Activated CD8-positive, alpha-beta memory T cell treated with anti-CD3 and anti-CD28 coated beads, Interleukin-2, amount 50 U/mL, for 24 hours (primary cell): ENCODE measurements around the gene LRBA.

Experiments used
- DNase-seq: peaks from one replicate; pipeline ENCODE4 v3.0.0-alpha.2; 2020; ENCODE audit errors: extremely low read depth

LRBA gene

DNA sequence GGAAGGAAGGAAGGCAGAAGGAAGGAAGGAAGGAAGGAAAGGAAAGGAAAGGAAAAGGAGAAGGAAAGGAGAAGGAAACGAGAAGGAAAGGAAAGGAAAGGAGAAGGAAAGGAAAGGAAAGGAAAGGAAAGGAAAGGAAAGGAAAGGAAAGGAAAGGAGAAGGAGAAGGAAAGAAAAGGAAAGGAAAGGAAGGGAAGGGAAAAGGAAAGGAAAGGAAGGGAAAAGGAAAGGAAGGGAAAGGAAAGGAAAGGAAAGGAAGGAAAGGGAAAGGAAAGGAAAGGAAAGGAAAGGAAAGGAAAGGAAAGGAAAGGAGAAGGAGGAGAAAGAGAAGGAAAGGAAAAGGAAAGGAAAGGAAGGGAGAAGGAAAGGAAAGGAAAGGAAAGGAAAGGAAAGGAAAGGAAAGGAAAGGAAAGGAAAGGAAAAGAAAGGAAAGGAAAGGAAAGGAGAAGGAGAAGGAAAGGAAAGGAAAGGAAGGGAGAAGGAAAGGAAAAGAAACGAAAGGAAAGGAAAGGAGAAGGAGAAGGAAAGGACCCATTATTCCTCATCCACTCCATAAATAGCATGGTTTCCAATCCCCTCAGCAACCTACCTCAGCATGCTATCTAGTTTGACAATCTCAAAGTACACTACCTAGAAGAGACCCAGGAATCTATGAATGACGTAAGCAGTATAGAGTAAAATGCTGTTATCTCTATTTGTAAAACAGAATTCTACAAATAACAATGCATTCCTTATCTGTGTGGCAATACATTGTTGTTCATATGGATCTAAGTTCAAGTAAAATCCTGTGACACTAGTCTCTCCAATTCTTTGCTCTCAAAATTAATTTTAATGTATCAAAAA is 209.7 kb downstream of the LRBA start:
- DNase-seq = no peak

DNA sequence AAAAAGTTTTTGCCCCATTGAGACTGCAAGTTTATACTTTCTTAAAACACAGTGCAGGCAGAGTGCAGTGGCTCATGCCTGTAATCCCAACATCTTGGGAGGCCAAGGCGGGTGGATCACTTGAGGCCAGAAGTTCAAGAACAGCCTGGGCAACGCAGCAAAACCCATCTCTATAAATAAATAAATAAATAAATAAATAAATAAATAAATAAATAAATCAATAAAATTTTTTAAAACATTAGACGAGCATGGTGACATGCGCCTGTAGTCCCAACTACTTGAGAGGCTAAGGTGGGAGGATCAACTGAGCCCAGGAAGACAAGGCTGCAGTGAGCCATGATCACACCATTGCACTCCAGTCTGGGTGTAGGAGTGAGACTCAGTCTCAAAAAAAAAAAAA is 213.3 kb downstream of the LRBA start:
- DNase-seq = no peak

DNA sequence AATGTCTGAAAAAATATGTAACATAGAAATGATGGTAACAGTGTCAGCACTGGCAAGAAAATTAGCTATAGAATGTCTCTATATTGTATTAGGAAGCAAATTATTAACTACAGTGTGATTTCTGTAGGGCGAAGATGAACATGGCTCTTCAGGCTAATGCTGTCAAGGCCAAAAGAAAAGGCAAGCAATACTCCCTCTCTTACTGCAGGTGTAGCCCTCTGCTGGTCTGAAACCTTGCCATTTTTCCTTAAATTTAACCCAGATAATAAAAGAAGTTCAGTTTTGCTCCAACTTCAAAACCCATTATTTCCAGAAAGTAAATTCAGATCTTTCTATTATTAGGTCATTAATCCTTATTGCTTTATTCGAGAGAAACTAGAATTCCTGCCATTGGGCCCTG is 215.9 kb downstream of the LRBA start:
- no peak for DNase-seq

DNA sequence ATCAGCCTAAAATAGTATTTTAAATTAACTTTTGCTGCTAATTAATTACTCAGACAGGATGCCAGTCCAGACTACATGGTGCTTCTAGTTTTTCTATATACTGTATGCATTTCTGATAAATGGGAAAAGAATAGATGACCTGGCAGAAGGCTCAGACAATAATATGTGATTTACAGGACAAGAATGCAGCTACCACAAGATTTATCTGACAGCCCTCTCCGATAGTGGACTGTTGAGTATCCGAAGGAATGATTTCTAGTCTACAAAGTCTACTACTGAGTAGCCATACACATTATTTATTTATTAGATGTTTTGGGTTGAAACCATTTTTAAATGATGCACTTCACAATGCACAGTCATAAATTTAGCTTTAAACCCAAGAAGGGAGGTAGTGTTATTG is 220.4 kb downstream of the LRBA start:
- no peak for DNase-seq

DNA sequence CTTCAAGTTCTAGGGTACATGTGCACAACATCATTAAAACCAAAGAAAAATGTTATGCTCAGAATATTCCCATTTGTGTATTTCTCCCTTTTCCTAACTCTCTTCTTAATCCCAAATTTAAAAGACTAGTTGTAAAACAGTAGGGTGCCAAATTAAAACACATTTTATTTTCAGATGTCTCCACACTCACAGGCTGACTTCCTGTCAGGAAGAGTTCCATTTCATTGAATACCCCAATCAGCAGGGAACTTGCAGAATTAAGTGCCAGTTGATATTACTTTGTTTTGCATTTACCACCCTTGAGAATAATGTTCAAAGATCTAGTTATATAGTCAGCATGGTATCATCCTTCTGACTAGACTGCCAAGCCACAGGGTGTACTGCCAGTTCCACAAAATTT is 225.2 kb downstream of the LRBA start:
- no peak for DNase-seq

DNA sequence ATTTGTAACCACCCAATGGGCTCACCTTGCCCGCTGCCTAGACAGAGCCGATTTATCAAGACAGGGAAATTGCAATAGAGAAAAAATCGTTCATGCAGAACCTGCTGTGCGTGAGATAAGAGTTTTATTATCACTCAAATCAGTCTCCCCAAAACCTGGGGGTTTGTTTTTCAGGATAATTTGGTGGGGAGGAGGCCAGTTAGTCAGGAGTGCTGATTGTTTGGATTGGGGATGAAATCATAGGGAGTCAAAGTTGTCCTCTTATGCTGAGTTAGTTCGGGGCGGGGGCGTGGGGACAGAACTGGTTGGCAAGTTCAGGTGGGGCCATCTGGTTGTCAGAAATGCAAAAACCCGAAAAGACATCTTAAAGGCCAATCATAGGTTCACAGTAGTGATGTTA is 230.1 kb downstream of the LRBA start:
- DNase-seq = no peak

DNA sequence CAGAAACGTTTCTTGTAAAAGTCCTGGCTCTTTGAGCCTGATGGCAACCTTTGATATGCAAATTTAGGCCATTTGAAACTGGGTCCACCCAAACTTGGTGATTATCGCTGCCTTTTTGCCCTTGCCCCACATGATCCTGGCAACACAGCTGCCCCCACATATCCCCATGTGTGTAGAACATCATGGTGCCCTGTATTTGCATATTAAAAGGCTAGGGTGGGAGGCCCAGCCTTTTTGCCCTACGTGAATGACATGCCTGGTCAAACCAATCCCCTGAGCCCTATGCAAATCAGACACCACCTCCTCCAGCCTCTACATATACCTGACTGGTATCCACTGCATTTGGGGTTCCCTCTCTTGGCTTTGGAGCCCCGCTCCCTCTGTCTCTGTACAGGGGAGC is 230.8 kb downstream of the LRBA start:
- no peak for DNase-seq

DNA sequence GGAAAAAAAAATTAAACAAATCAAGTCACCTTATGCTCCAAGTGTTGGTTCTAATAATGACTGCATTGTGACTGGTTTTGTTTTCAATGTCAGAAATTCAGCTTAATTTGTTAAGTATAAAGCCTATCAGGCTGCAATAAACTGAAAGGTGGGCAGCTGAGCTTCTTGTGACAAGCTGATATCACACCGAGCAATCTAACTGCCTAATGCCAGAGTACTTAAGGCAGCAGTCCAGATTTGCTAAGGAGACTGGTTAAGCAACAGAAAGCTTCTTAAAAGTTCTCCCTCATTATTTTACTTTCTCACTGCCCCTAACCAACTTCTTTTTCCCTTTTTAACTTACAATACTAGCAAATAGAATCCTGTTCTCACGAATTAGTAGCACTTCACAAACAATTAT is 232.2 kb downstream of the LRBA start:
- no peak for DNase-seq

DNA sequence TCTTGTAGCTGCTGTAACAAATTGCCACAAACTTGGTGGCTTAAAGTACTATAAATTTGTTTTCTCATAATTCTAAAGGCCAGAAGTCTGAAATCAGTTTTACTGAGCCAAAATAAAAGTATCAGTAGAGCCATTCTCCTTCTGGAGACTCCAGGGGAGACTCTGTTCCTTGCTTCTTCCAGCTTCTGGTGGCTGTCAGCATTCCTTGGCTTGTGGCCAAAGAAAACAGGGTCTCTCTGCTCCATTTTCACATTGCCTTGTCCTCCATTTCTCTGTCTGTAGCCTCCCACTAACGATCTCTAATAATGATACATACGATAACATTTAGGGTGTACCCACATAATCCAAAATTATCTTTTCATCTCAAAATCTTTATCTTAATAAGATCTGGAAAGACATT is 232.8 kb downstream of the LRBA start:
- DNase-seq = no peak

DNA sequence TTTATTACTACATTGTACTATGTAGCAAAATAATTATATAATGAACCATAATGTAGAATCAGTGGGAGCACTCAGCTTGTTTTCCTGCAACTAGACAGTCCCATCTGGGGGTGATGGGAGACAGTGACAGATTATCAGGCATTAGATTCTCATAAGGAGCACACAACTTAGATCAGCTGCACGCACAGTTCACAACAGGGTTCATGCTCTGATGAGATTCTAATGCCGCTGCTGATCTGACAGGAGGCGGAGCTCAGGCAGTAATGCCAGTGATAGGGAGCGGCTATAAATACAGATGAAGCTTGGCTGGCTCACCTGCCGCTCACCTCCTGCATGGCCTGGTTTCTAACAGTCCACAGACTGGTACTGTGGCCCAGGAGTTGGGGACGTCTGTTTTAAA is 233.9 kb downstream of the LRBA start:
- DNase-seq = no peak

DNA sequence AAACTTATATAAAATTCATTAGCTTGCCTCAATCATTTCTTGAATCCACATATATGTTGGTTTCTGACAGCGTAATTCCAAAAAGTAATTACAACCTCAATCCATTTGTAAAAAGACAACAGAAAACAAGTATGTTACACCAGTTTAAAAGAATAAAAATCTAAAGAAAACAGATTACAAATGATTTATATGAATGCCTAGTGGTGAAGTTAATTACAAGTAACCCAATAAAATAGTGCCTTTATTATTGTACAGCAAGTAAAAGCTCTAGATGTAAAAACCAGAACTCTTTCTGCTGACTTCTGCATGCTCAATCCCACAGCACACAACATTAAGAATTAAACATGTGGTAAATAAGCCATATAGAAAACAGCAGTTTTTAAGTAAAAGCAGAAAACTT is 235.4 kb downstream of the LRBA start:
- no peak for DNase-seq

DNA sequence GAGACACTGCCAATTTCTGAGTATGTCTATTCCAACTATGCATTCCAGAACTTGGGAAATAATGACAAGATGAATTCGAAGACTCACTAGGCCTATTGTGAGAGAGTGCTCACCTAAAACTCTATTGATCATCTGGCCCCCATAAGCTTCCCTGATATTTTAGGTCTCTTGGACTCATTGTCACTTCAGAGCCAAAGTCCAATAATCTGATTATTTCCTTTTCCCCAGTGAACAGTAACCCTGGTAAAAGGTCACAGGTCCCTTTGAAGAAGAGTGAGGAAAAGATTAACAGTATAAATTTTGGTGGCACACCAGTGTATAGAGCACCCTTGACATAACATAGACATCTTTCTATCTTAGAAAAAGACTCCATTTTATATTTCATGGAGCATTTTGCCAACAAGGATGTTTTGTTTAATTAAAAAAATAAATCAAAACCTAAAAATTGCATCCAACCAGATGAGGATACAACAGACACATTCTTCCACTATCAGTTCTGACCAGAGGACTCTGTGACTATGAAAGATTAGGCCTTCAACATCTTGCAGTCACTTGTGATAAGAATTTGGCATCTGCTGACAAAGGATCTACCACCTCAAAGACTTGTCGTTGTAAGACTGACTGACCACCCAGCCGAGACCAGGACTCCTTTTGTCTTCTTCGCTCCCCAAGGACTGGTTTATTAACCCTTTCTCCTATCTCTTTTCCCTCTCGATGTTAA is 241.2 kb downstream of the LRBA start:
- DNase-seq = no peak

DNA sequence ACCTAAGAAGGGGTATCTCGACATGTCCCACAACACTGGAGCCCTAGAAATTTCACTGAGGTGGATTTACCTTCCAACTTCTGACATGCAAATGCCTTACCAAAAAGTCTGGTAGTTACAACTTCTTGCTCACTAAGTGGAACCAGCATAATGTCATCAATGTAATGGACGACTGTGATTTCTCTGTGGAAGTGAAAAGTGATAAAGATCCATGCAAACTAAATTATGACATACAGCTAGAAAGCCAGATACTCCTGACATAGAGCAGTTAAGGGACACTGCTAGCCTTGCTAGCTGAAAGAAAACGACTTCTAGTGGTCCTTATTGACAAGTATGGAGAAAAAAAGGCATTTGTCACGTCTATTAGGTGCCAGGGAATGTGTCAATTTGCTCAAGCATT is 242.1 kb downstream of the LRBA start:
- no peak for DNase-seq

DNA sequence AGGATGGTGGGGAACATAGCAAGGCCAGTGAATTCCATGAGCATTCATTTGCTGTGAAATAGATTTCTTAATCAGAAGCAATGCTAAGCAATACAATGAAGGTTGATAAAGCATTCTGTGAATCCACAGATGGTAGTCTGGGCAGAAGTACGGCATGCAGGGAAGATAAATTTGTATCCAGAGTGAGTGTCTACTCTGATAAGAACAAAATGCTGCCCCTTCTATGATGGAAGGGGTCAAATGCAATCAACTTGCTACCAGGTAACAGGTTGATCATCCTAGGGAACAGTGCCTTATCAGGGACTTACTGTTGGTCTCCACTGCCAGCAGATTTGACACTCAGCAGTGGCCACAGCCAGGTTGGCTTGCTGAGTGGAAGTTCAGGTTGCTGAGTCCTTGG is 243.7 kb downstream of the LRBA start:
- DNase-seq = no peak

DNA sequence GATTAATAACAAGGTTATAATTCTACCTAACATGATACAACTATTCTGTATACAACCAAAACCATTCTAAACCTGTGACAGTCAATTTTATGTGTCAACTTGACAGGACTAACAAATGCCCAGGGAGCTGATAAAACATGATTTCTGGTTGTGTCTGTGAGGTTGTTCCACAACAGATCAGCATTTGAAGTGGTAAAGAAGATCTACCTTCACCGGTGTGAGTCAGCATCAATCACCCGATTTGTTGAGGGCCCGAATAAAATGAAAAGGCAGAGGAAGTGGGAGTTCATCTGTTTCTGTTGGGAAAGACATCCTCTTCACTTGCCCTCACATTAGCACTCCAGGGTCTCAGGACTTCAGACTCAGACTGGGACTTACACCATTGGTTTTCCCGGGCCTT is 245.2 kb downstream of the LRBA start:
- no peak for DNase-seq

DNA sequence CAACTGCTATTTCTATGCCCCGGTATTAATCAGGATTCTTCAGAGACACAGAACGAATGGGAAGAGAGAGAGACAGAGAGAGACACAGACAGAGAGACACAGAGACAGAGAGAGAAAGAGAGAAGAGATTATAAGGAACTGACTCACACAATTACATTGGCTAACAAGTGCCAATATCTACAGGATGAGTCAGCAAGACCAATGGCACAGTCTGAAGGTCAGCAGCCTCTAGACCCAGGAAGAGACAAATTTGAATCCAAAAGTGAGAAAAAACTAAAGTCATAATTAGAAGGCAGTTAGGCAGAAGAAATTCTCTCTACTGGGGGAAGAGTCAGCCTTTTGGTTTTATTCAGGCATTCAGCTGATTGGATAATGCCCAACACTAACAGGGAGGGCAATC is 245.8 kb downstream of the LRBA start:
- DNase-seq = no peak

DNA sequence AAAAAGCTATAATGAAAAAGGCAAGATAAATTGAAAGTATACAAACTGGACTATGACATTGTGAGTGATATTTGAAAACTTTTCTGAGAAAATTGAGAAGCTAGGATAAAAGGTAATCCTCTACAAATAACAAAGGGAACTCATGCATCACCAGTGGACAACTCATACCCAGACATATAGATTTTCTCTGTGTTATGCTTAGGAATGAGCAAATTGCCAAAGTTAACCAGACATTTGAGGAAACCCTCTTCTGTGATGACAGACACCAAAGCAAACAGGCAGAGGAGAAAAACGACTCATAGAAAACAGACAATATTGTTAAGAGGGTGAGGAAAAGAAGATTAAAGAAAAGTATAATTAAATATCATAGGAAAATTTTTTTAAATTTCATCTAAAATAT is 246.6 kb downstream of the LRBA start:
- no peak for DNase-seq

DNA sequence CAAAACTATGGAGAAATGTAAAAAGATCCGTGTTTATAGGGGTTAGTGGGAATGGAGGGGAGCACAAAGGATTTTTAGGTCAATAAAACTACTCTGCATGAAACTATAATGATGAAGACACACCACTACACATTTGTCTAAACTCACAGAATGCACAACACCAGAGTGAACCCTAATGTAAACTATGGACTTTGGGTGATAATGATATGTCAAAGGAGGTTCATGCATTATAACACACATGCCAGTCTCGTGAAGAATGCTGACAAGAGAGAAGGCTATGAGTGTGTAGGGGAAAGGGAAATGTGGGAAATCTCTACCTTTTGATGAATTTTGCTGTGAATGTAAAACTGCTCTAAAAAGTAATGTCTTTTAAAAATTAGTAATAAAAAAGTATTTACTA is 249.9 kb downstream of the LRBA start:
- DNase-seq = no peak

DNA sequence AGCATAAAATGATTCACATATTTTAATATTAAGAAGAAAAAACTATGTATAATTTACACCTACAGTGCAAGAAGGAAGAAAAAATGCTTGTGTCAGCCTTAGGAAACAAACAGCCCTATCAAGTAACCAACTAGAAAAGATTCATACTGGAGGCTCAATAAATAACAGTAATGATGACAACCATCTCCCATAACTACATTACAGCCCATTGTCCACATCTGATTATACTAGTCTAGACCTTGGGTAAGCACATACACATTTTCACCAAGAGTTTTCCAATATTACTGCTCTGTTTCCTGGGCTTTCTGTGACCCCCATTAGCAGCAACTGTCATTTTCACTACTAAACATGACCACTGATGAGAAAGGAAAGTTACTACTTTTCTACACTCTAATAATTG is 263.4 kb downstream of the LRBA start:
- no peak for DNase-seq

DNA sequence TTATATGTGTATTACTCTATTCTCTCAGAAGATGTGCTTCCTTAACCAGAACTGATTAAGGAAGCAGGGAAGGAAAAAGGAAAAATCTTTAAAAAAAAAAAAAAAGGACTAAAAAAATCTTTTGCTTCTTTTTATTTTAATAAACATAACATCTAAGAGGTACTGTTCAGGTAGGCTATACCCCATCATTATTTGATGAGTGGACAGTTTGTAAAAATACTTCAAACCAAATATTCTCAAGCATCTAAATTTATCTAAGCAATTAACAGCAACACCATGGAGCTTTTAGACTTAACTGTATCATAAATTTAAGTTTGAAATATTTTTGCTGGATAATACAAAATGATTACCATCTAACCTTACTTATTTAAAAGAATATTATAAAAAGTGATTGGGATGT is 264.3 kb downstream of the LRBA start:
- no peak for DNase-seq

DNA sequence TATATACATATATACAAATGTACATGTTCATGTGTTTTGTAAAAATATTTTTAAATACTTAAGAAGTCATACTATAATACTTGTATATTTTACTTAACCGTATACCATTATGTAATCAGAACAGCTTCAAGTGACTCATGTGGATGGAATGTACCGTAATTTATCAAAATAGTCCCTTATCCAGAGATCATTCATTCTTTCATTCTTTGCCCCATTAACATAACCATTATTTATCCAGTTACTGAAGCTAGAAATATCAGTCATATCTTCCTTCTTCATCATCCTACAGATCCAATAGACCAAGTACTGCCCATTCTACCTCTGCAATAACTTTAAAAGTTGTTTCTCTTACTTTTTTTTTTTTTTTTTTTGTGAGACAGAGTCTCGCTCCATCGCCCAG is 268.9 kb downstream of the LRBA start:
- no peak for DNase-seq

DNA sequence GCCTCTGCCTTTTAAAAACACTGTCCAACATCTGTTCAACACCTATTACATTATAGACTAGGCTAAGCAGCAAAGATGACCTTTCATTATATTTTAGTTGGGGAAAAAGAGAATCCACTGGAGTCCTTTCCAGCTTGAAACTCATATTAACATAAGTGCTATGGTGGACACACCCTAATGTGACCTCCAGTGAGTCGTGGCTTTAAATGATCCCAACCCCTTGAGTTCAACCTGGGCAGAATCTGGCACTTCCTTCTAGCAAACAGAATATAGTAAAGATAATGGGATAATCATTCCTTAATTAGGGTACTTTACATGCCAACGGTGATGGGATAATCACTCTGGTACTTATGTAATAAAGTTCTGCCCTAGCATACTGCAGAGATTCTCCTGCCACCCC is 270.5 kb downstream of the LRBA start:
- DNase-seq = no peak

DNA sequence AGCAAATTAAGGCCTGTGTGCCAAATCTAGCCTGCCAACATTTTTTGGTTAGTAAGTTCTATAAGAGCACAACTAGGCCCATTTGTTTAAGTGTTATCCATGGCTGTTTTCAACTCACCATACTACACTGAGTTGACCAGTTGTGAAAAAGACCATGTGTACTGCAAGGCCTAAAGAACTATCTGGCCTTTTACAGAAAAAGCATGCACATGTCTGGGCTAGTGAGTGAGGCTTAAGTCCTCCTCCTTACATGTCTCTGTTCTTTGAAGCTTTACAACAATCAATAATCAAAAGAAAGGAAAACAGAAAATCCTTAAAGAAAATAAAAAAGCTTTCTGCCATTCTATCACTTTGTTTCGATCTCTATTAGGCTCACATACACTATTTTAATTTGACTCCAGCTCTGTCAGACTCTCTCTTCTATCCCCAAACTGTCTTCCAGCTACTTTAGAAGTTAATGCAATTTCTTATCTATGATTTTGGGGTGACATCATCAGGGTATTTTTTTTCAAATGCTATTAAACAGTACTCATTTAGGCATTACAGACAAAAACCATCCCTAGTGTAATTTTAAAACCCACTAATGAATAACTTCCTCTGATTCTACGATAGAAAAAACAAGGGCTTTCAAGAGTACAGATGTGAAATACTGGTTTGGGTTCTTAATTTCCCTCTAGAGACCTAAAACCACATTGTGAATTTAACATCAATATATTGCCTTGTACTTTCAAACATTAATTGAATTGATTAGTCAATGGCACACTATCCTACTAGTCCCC is 271.3 kb downstream of the LRBA start:
- DNase-seq = no peak
